ENCODE results near the gene LRRC28.

LRRC28 gene

DNA sequence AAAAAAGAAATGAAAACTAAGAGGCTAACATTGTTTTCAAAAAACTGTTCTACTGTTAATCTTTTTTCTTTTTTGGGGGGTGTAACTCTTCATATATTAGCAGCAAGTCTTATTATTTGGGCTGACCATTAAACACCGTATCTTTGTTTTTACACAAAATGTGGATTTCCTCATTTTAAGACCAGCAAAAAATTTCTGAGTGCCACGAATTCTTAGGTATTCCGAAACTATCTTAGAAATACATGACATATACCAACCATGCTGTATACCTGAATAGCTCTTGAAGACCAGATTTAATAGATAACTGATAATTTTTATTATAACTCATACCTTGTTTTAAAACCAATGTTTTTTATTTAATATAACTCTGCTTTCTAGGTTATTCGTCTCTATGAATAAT is 1.3 kb upstream of the LRRC28 start:
- no peak for DNase-seq

DNA sequence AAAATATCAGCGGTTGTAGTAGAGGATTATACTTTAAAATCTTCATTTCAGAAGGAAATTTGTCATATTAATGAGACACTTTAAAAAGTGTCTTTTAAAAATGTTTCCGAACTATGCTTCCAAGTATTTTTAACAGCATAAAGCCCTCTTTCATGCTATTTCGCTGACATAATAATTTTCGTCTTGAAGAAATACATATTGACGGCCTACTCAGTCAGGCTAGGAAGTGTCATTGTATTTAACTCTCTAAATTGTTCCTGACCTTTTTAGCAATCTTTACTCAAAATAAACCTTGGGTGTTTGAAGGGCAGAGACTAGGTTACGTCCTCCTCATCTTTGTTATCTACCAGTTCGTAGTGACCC is 806 bp upstream of the LRRC28 start:
- no peak for DNase-seq

DNA sequence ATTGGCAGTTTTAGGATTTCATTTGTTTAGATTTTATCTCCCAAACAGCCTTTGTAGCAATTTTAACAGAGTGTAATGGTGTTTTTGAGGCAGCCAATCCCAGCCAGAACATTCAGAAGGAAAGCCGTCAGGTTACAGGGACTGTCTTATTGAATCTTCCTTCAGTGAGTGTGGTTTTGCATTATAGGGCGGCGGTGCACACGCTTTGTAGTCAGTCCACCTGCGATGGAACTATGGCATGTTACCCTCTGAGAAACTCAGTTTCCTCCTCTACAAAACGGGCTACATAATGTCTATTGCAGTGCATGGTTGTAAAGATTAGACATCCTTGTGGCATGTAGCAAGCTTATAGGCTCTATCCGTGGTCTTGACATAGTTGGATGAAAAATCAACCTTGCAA is 1.0 kb downstream of the LRRC28 start:
- no peak for DNase-seq

GRCh38 chr15:99253381-99254090 is 2.3 kb downstream of the LRRC28 start:
- DNase-seq, result no peak

GRCh38 chr15:99257107-99257750 is 5.9 kb downstream of the LRRC28 start:
- DNase-seq, result no peak

DNA sequence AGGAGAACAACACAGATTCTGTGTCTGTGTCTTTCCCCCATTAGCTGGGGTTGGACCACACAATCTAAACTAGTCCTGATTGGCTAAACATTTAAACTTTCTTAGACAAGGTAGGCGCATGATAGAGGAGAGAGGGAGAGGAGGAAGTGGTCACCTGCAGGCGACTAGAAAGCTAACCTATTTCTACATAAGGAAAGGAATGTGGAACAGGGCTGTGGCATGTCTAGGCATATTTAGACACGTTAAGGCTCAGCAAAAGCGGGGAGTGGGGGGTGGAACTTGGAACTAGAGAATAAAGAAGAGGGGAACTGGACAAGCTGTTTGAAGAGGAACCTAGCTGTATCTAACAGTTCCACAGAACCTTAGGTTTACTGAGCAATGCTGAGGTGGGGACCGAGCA is 12.8 kb downstream of the LRRC28 start:
- DNase-seq, result peak in 1 of 2 experiments; percentile 54

GRCh38 chr15:99265541-99266070 is 14.3 kb downstream of the LRRC28 start:
- DNase-seq, result no peak

GRCh38 chr15:99267957-99268356 is 16.7 kb downstream of the LRRC28 start:
- no peak for DNase-seq

- peak; percentile 17 to 29 for DNase-seq
Measured at GRCh38 chr15:99268431-99268830, 17.1 kb downstream of the LRRC28 start.

- DNase-seq, result no peak
Measured at GRCh38 chr15:99273801-99274200, 22.5 kb downstream of the LRRC28 start.

DNA sequence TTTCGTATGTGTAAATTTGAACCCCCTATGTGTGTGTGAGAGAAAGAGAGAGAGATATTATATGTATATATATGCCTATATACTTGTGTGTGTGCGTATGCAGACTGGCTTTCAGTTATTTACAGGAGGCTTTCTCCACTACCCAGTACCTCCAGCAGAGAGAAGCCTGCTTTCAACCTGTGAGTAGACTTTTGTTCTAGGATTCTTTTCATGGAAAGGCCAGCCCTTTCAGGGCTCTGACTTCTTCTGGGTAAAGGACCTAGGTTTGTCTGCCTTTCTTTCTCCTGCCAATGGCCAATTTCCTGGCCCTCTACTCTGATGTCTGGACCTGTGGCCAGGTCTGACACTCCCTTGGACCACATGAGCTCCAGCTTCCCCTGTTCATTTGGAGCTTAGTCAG is 23.8 kb downstream of the LRRC28 start:
- DNase-seq, result no peak

DNA sequence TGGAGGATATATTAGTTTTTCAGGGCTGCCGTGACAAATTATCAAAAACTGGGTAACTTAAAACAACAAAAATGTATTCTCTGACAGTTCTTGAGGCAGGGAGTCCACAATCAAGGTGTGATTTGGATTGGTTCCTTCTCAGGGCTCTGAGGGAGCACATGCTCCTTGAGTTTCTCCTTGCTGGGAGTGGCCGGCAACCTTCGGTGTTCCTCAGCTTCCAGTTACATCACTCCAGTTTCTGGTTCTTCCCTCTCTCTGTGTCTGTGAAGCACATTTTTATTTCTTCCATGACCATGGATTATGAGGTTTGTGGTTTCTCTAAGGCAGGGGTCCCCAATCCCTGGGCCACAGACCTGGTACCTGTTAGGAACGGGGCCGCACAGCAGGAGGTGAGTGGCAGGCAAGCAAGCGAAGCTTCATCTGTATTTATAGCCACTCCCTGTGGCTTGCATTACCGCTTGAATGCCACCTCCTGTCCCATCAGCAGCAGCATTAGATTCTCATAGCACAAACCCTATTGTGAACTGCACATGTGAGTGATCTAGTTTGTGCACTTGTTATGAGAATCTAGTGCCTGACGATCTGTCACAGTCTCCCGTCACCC is 24.3 kb downstream of the LRRC28 start:
- DNase-seq, result peak in 1 of 2 experiments; percentile 16

DNA sequence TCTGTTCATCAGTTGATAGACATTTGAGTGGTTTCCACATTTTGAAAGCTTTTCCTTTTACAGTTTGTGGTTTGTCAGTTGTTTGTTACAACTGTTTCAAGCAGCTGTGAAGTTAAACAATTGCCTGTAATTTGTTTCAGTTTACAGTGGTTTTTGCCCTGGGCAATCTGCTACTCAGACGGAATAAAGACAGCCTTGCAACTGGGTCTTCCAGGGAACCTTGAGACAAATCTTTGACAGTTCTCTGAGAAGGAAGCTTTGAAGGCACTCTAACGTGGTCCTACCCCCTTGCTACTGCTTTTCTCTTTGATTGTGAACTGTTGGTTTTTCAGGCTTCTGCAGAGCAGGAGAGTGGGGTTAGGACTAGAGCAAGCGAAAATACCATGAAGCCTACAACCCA is 28.0 kb downstream of the LRRC28 start:
- no peak for DNase-seq

GRCh38 chr15:99279827-99280226 is 28.5 kb downstream of the LRRC28 start:
- DNase-seq, result no peak

DNA sequence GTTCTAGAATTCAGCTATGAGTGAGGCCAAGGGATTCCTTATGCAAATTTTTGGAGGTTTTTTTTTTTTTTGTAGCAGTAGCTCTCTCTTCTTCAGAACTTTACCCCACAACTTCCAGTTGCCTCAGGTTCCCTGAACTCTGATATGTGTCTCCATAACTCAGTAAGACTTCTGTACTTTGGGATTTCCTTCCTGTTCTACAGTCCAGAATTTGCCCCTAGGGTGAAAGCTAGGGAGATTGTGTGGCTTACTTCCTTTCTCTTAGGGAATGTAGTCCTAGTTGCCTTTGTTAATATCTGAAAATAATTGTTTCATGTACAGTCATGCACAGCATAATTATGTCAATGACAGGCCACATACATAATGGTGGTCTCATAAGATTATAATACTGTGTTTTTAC is 30.8 kb downstream of the LRRC28 start:
- DNase-seq, result no peak

DNA sequence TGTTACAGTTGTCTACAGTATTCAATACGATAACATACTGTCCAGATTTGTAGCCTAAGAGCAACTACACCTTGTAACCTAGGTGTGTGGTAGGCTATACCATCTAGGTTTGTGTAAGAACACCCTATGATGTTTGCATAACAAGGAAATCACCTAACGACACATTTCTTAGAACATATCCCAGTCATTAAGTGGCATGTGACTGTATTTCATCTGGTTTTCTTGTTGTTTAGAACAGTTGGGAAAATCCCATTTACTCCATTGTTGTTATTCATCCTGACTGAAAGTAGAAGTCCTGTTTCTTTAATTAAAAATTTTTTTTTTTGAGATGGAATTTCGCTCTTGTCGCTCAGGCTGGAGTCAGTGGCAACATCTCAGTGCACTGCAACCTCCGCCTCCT is 31.3 kb downstream of the LRRC28 start:
- DNase-seq, result no peak

GRCh38 chr15:99283717-99284116 is 32.4 kb downstream of the LRRC28 start:
- no peak for DNase-seq

DNA sequence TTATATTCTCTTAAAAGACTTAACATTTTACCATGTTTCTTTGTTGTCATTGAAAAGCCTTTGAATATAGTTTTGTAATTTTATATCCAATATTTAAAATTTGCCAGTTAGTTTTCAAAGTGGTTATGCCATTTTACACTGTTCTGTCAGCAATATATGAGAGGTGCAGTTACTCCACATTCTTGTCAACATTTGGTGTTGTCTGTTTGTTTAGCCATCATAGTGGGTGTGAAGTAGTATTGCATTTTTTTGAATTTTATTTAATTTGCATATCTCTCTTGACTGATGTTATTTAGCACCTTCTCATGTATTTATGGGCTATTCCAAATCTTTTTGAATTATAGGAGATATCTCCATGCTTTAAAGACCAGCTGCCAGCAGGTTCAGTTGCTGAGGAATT is 40.4 kb downstream of the LRRC28 start:
- DNase-seq, result no peak

DNA sequence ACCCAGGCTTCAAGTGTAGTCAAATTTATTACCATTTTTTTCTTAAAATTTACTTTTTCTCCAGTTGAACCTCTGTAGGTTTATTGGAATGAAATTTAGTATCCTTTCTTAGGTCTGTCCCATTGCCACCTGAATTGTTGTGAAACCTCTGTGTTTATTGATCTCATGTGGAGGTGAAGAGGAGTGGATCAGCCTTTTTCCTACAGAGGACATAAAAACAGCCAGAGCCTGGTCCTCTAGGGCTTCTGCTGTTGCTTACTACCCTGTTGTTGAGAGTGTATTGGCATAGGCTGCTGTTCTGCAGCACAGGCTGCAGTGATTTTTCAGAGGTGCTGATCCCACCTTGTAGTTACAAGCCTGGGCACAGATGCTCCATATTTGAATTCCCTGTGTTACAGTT is 44.6 kb downstream of the LRRC28 start:
- peak in 1 of 2 experiments; percentile 20 for DNase-seq

GRCh38 chr15:99296386-99296785 is 45.1 kb downstream of the LRRC28 start:
- DNase-seq, result no peak

DNA sequence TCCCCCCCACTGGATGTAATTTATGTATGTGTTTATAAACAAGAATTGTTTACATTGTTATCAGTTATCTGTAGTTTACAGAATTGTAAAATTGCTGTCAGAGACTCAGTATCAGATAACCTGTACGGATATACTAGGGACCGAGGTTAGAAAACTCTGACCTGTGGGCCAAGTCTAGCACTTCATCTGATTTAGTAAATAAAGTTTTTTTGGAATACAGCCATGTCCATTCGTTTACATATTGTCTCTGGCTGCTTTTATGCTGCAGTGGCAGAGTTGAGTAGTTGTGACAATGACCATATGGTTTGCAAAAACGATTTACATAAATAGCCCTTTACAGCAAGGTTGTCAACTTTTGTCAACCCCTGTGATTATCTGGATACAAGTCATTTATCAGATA is 52.6 kb downstream of the LRRC28 start:
- DNase-seq, result peak in 1 of 2 experiments; percentile 36

- DNase-seq, result peak; percentile 92 to 97
Measured at GRCh38 chr15:99305761-99306505, 54.7 kb downstream of the LRRC28 start.

DNA sequence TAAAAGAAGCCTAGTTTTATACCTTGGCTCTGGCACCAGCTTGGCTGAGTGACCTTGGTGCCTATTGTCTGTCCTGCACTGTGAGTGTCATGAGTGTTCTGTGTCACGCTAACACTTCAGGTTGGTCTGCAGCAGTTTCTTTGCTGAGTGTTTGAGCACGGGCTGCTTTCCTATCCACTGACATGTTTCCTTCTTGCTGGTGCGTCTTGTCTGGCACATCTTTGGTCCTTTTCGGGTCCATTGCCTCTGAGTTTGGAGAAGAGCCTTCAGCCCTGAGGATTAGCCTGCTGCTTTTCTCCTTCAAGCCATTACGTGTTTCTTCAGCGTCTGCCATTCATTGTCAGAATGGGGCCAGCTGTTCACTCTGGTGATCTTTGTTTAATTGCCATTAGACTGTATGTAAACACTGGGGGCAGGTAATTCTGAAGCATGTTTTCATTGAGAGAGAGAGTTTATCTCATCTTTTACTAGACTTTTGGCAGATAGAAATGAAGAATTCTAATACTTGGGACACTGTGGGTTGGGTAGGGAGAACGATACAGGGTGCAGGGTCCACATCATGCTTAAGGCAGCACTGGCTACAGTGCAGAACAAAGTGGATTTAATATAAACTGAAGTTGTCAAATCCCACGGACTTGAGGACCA is 55.5 kb downstream of the LRRC28 start:
- peak; percentile 96 for DNase-seq
